MCF 10A (cell line): ENCODE measurements around the gene CDC42EP3. TPM values are rescaled to one million over a fixed set of nuclear protein-coding genes. Genes with fewer than 3 reads are reported as not detected.

Experiments
- BruUV-seq: library from RNA; stranded (reverse); fragments of 400-500 nt; replicated peaks from 2 replicates; lab custom pipeline; 2021; lab: Mats Ljungman, UMichigan
- CTCF ChIA-PET: fragments of 300-600 bp; sonication (Branson Sonifier 250); formaldehyde crosslinking; extraction: SDS; loops from one replicate; lab custom pipeline; 2021; ENCODE audit warnings: antibody characterized with exemption, inconsistent platforms; lab: Yijun Ruan, JAX
- POLR2A ChIA-PET: fragments of 300-600, 350-650 bp; sonication (Branson Sonifier 250); formaldehyde crosslinking; extraction: SDS; loops from one replicate; lab custom pipeline; 2020; ENCODE audit warnings: antibody characterized with exemption, inconsistent platforms; lab: Yijun Ruan, JAX
- DNase-seq: peaks from one replicate; pipeline ENCODE4 v3.0.0-alpha.2; 2018; ENCODE audit not compliant: unreplicated experiment
- H3K27ac Mint-ChIP-seq: one replicate; pipeline ENCODE4 v1.8.0; 2022; ENCODE audit warnings: mild to moderate bottlenecking, low read depth, mixed read lengths; ENCODE audit not compliant: unreplicated experiment
- H3K27me3 Mint-ChIP-seq: one replicate; pipeline ENCODE4 v1.8.0; 2022; ENCODE audit warnings: mixed read lengths; ENCODE audit not compliant: insufficient read depth, unreplicated experiment
- H3K36me3 Mint-ChIP-seq: one replicate; pipeline ENCODE4 v1.8.0; 2022; ENCODE audit warnings: mild to moderate bottlenecking, moderate library complexity, mixed read lengths; ENCODE audit not compliant: insufficient read depth, unreplicated experiment
- H3K4me1 Mint-ChIP-seq: one replicate; pipeline ENCODE4 v1.8.0; 2022; ENCODE audit warnings: mixed read lengths; ENCODE audit not compliant: insufficient read depth, unreplicated experiment
- H3K4me3 Mint-ChIP-seq: one replicate; pipeline ENCODE4 v1.8.0; 2022; ENCODE audit warnings: mild to moderate bottlenecking, moderate library complexity, mixed read lengths; ENCODE audit not compliant: unreplicated experiment
- H3K9me3 Mint-ChIP-seq: one replicate; pipeline ENCODE4 v1.8.0; 2022; ENCODE audit warnings: mixed read lengths; ENCODE audit not compliant: unreplicated experiment
- CTCF ChIP-seq: fragments of 200-600 bp; IDR thresholded peaks from one replicate; pipeline ENCODE4 v1.8.0; 2022; ENCODE audit warnings: antibody characterized with exemption, mild to moderate bottlenecking; ENCODE audit not compliant: unreplicated experiment
- intact Hi-C: fragments of 100-400 bp; cut with micrococcal nuclease; formaldehyde crosslinking; loops from 2 replicates; pipeline ENCODE4 v1.14.1; 2022
- total RNA-seq: library from RNA; stranded (reverse); gene quantifications from 2 replicates; pipeline ENCODE4 v1.2.3, GENCODE V29; 2022

The CDC42EP3 gene
- total RNA-seq, 1 experiment from 2014 or later: 61.3 TPM

- H3K36me3 Mint-ChIP-seq: peaks cover 7% of the 10 kb centered on the region
- H3K27me3 Mint-ChIP-seq: no peaks in the 10 kb centered on the region
- POLR2A ChIA-PET: interaction anchor here (1.0 to 1.6 kb wide), 3 partner anchors 9 to 19 kb away, joined by 3 to 5 read pairs (median 3); no protein-coding TSS in a partner anchor
- intact Hi-C loops: no loop called here
- DNase-seq: no peak
- H3K4me1 Mint-ChIP-seq: peaks cover 4% of the 10 kb centered on the region
- H3K27ac Mint-ChIP-seq: no peak overlapping the region
- no TSS peak for BruUV-seq
- H3K4me3 Mint-ChIP-seq: no peak overlapping the region
- no peak for TF ChIP-seq CTCF
- CTCF ChIA-PET: interaction anchor here (0.6 kb wide), 1 partner anchor 1657 kb away, joined by 3 read pairs; no protein-coding TSS in a partner anchor
- peaks cover 11% of the 10 kb centered on the region for H3K9me3 Mint-ChIP-seq
Observed at GRCh38 chr2:37610638-37611289, 60.7 kb downstream of the CDC42EP3 start.

DNA sequence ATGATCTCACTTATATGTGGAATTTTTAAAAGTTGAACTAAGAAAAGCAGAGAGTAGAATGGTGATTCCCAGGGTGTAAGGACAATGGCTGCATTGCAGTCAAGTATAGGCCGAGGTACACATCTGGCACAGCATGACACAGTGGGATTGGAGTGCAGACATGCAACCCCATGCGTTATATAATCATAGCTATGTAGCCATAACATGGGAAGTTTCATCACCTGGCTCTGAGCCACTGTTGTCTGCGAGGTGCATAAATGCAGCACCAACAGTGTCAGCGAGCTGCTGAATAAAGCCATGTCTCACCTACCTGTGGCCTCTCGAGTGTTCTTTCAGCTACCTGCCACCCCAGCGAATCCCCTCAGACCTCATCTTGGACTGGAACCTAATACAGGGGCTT lies 61.7 kb downstream of the CDC42EP3 start:
- BruUV-seq: no TSS peak
- Mint-ChIP-seq H3K27ac (no peak overlapping the region), H3K27me3 (no peaks in the 10 kb centered on the region), H3K4me1 (peaks cover 6% of the 10 kb centered on the region), H3K4me3 (no peak overlapping the region), H3K9me3 (peaks cover 11% of the 10 kb centered on the region), H3K36me3 (peaks cover 7% of the 10 kb centered on the region)
- ChIA-PET CTCF (interaction anchor here (0.6 kb wide), 2 partner anchors 31 to 47 kb away, joined by 3 to 4 read pairs; no protein-coding TSS in a partner anchor), POLR2A (interaction anchor here (1.3 to 1.6 kb wide), 2 partner anchors 14 to 18 kb away, joined by 3 to 5 read pairs; no protein-coding TSS in a partner anchor)
- no peak for TF ChIP-seq CTCF
- intact Hi-C loops: no loop called here
- peak; percentile 17 for DNase-seq

GRCh38 chr2:37604716-37605115 lies 66.7 kb downstream of the CDC42EP3 start:
- intact Hi-C loops: no loop called here
- peak; percentile 13 for DNase-seq
- H3K4me1 Mint-ChIP-seq: peaks cover 20% of the 10 kb centered on the region
- peaks cover 7% of the 10 kb centered on the region for H3K36me3 Mint-ChIP-seq
- ChIA-PET POLR2A (interaction anchor here (1.0 kb wide), 1 partner anchor 14 kb away, joined by 3 read pairs; no protein-coding TSS in a partner anchor), CTCF (no interaction called here)
- no peak overlapping the region for H3K4me3 Mint-ChIP-seq
- no TSS peak for BruUV-seq
- H3K27me3 Mint-ChIP-seq: no peaks in the 10 kb centered on the region
- peaks cover 11% of the 10 kb centered on the region for H3K9me3 Mint-ChIP-seq
- H3K27ac Mint-ChIP-seq: no peak overlapping the region
- TF ChIP-seq CTCF: no peak

- POLR2A ChIA-PET: interaction anchor here (1.2 kb wide), 1 partner anchor 13 kb away, joined by 3 read pairs; no protein-coding TSS in a partner anchor
- peaks cover 3% of the 10 kb centered on the region for H3K36me3 Mint-ChIP-seq
- H3K9me3 Mint-ChIP-seq: peaks cover 14% of the 10 kb centered on the region
- CTCF ChIA-PET: interaction anchor here (0.5 to 0.6 kb wide), 2 partner anchors 42 to 191 kb away, joined by 3 to 4 read pairs; no protein-coding TSS in a partner anchor
- no peaks in the 10 kb centered on the region for H3K27me3 Mint-ChIP-seq
- intact Hi-C loops: no loop called here
- DNase-seq: no peak
- TF ChIP-seq CTCF: no peak
- H3K27ac Mint-ChIP-seq: no peak overlapping the region
- no peak overlapping the region for H3K4me3 Mint-ChIP-seq
- BruUV-seq: no TSS peak
- H3K4me1 Mint-ChIP-seq: peaks cover 20% of the 10 kb centered on the region
Observed at GRCh38 chr2:37602702-37603101, 68.7 kb downstream of the CDC42EP3 start.
